Measurements from ENCODE around the gene KRT77.

GRCh38 chr12:52742196-52742580 lies 38.9 kb upstream of the KRT77 start:
- TF ChIP-seq CTCF (IDR thresholded peaks at IDR 0.05) (no peak), POLR2A (IDR thresholded peaks at IDR 0.05) (no peak)
